Smooth muscle cell (in vitro differentiated cells): Measurements from ENCODE around the gene SETD1A. TPM values are rescaled to one million over a fixed set of nuclear protein-coding genes. Genes with fewer than 3 reads are reported as not detected.
"Not testable (repeated sequence)": the region's sequence is repeated elsewhere in the genome, so short reads cannot be mapped to it uniquely, and the experiment has no call there.

Experiments
- DNase-seq: peaks from one replicate; lab custom pipeline; 2025; ENCODE audit not compliant: unreplicated experiment; lab: John Stamatoyannopoulos, UW
- H2AFZ ChIP-seq: fragments of 200-600 bp; sonication (generic); 2 replicates; pipeline ENCODE4 v1.6.0; 2016; ENCODE audit warnings: antibody characterized with exemption, low read depth, mild to moderate bottlenecking
- H3F3A ChIP-seq: fragments of 200-600 bp; sonication (generic); 2 replicates; pipeline ENCODE4 v1.6.0; 2017; ENCODE audit warnings: antibody characterized with exemption, low read depth
- H3K27ac ChIP-seq: fragments of 200-600 bp; sonication (generic); 2 replicates; pipeline ENCODE4 v1.5.1; 2016; ENCODE audit warnings: low read depth, mild to moderate bottlenecking
- H3K27me3 ChIP-seq: fragments of 200-600 bp; sonication (generic); 2 replicates; pipeline ENCODE4 v1.6.1; 2016; ENCODE audit warnings: low read depth, mild to moderate bottlenecking
- H3K36me3 ChIP-seq: fragments of 200-600 bp; sonication (generic); 2 replicates; pipeline ENCODE4 v1.5.1; 2016; ENCODE audit warnings: low read depth
- H3K4me1 ChIP-seq: fragments of 200-600 bp; sonication (generic); 2 replicates; pipeline ENCODE4 v1.5.1; 2016; ENCODE audit warnings: low read depth
- H3K4me2 ChIP-seq: fragments of 200-600 bp; sonication (generic); 2 replicates; pipeline ENCODE4 v1.6.0; 2016; ENCODE audit warnings: mild to moderate bottlenecking
- H3K4me3 ChIP-seq: fragments of 200-600 bp; sonication (generic); 2 replicates; pipeline ENCODE4 v1.5.1; 2016; ENCODE audit warnings: mild to moderate bottlenecking
- H3K79me2 ChIP-seq: fragments of 200-600 bp; sonication (generic); 2 replicates; pipeline ENCODE4 v1.6.0; 2016; ENCODE audit warnings: low read depth, mild to moderate bottlenecking
- H3K9ac ChIP-seq: fragments of 200-600 bp; sonication (generic); 2 replicates; pipeline ENCODE4 v1.6.0; 2016; ENCODE audit warnings: low read depth
- H3K9me3 ChIP-seq: fragments of 200-600 bp; sonication (generic); replicated peaks from 2 replicates; pipeline ENCODE4 v1.5.1; 2016; ENCODE audit warnings: low read depth
- H4K20me1 ChIP-seq: fragments of 200-600 bp; sonication (generic); 2 replicates; pipeline ENCODE4 v1.6.0; 2016; ENCODE audit warnings: low read depth
- whole genome bisulfite sequencing: methylation state at CpG from one replicate; pipeline ENCODE4 v1.1.7; 2016; ENCODE audit warnings: low lambda C conversion rate; 5-methylcytosine and 5-hydroxymethylcytosine counted together
- polyA plus RNA-seq: library from polyadenylated mRNA; unstranded; fragments of >200 nt; fragmentation: Nextera tagmentation; extraction: Ambion mirVana; gene quantifications from 2 replicates; pipeline ENCODE4 v1.2.1, GENCODE V29; 2016
- total RNA-seq: library from RNA; depleted of rRNA; stranded (reverse); fragments of >200 nt; gene quantifications from 2 replicates; pipeline ENCODE4 v1.2.3, GENCODE V29; 2014
- TF ChIP-seq, protein P1 (sequence below): fragments of 200-600 bp; sonication (generic); IDR thresholded peaks from 2 replicates; pipeline ENCODE4 v1.5.1; 2017; ENCODE audit warnings: borderline replicate concordance, mild to moderate bottlenecking, antibody characterized with exemption; ENCODE audit not compliant: insufficient read depth, poor library complexity, severe bottlenecking

Gene SETD1A
- total and polyA plus RNA-seq, 2 experiments from 2014 or later: 1.2 to 2.9 TPM

DNA sequence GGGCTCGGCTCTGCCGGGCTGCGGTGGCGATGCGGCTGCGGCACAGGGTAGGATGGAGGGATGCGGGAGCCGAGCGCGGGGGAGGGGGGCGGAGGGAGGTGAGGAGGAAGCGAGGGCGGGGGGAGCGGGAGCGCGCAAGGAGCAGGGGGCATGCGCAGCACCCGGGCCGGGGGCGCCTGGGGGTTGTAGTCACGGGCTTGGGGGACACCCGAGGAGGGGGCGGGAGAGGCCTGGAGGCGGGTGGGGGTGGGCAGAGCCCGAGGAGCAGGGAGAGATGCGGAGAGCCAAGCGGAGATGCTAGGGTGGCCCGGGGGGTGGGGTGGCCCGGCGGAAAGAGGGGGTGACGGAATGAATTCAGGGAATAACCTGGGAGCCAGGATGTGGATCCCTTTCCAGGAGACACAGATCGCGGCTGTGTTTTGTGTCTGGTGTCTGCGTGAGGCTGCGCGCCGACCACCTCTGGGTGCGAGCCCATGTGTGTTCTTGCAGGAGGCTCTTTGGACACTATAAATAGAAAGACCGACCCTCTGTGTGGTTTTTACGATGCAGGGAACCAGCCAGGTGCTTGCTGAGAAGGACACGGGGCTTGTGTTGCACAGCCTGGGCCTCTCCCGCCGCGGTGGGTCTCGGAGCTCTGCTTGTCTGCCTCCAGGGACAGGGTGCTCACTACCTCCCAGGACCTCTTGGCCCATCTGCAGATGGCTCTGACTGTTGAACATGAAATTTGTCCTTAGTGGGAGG lies 53.2 kb downstream of the SETD1A start, which contains the start of gene STX1B:
Gene STX1B (minus strand): TSS at position 54 of the 741 bp plus-strand sequence. CDS start 242 bp downstream, outside the sequence.
- Histone ChIP-seq H3K27ac (no peak within 1 kb of the TSS), H3K9ac (no peak within 1 kb of the TSS)

DNA sequence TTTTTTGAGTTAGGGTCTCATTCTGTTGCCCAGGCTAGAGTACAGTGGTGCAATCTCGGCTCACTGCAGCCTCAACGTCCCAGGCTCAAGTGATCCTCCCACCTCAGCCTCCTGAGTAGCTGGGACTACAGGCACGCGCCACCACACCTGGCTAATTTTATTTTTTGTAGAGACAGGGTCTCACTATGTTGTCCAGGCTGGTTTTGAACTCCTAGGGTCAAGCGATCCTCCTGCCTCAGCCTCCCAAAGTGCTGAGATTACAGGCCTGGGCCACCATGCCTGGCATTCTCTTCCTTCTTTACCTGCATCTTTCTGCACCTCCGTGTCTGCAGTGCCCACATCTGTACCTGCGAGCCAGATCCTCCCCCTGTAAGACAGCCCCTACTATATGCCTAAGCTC lies 54.3 kb downstream of the SETD1A start:
- 92% methylated on average over 7 of the region's 7 CpGs for WGBS
- not testable (repeated sequence) for H3K9me3 ChIP-seq, H4K20me1 ChIP-seq

More for the DNA sequence above, 53.2 kb downstream of the SETD1A start, which contains the start of gene STX1B:
- Histone ChIP-seq H3K4me3 (peak within 1 kb of the TSS; percentile 39), H3K4me2 (peak within 1 kb of the TSS; percentile 81), H3K27me3 (peaks cover 20% of the 10 kb centered on the region), H3F3A (no peaks in the 10 kb centered on the region), H4K20me1 (no peaks in the 10 kb centered on the region), H3K79me2 (no peaks in the 10 kb centered on the region), H3K9me3 (no peaks in the 10 kb centered on the region), H3K4me1 (no peaks in the 10 kb centered on the region), H2AFZ (peak within 1 kb of the TSS; percentile 62), H3K36me3 (no peaks in the 10 kb centered on the region)
- no peak for DNase-seq
- TF ChIP-seq, protein P1, sequence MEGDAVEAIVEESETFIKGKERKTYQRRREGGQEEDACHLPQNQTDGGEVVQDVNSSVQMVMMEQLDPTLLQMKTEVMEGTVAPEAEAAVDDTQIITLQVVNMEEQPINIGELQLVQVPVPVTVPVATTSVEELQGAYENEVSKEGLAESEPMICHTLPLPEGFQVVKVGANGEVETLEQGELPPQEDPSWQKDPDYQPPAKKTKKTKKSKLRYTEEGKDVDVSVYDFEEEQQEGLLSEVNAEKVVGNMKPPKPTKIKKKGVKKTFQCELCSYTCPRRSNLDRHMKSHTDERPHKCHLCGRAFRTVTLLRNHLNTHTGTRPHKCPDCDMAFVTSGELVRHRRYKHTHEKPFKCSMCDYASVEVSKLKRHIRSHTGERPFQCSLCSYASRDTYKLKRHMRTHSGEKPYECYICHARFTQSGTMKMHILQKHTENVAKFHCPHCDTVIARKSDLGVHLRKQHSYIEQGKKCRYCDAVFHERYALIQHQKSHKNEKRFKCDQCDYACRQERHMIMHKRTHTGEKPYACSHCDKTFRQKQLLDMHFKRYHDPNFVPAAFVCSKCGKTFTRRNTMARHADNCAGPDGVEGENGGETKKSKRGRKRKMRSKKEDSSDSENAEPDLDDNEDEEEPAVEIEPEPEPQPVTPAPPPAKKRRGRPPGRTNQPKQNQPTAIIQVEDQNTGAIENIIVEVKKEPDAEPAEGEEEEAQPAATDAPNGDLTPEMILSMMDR: no peak
- 19% methylated on average over 35 of the region's 45 CpGs for WGBS

DNA sequence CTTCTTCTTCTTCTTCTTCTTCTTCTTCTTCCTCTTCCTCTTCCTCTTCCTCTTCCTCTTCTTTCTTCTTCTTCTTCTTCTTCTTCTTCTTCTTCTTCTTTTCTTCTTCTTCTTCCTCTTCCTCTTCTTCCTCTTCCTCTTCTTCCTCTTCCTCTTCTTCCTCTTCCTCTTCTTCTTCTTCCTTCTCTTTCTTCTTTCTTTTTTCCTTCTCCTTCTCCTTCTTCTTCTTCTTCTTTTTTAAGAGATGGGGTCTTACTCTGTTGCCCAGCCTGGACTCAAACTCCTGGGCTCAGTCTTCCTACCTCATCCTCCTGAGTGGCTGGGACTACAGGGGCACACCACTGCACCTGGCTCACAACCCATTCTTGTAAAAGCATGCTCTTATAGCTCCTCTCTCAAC lies 55.7 kb downstream of the SETD1A start:
- not testable (repeated sequence) for H4K20me1 ChIP-seq, H3K4me2 ChIP-seq, H3F3A ChIP-seq, H3K27ac ChIP-seq, DNase-seq, H3K4me1 ChIP-seq, H3K4me3 ChIP-seq, H3K9me3 ChIP-seq, H2AFZ ChIP-seq, H3K36me3 ChIP-seq, H3K9ac ChIP-seq, H3K79me2 ChIP-seq
- peaks cover 20% of the 10 kb centered on the region for H3K27me3 ChIP-seq

More for the DNA sequence above, 54.3 kb downstream of the SETD1A start:
- H3K9ac ChIP-seq, H3K4me3 ChIP-seq, H3K36me3 ChIP-seq, H2AFZ ChIP-seq, H3K4me2 ChIP-seq, DNase-seq, H3K79me2 ChIP-seq, H3K4me1 ChIP-seq, H3F3A ChIP-seq, H3K27ac ChIP-seq: not testable (repeated sequence)
- peaks cover 20% of the 10 kb centered on the region for H3K27me3 ChIP-seq

DNA sequence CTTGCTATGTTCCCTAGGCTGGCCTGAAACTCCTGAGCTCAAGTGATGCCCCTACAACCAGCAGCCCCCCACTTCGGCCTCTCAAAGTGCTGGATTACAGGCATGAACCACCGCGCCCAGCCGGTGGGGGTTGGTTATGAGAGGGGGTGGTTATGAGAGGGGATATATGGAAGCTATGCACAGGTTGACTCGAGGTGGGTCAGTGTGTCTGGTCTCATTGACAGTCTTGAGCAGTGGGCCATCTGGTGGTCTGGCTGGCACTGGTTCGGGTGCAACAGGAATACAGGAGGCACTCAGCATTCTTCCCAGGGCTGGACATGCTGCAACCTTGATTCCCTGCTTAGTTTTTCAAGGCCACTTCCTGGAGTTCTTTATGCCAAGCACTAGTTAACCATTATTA lies 58.5 kb downstream of the SETD1A start:
- WGBS: 80% methylated on average over 6 of the region's 6 CpGs
- Histone ChIP-seq H2AFZ (no peak overlapping the region), H3K4me2 (no peak overlapping the region)

DNA sequence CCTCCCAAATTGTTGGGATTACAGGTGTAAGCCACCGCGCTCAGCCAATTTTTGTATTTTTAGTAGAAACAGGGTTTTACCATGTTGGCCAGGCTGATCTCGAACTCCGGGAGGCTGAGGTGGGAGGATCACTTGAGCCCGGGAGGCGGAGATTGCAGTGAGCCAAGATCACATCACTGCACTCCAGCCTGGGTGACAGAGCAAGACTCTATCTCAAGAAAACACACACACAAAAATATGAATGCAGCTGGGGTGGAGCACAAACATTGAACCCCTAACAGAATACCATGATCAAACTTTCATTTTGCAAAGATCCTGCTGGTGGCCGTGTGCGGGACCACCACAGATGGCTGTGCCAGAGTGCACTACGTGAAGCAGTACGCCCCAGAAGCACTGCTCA lies 60.2 kb downstream of the SETD1A start:
- H3F3A ChIP-seq, H3K27me3 ChIP-seq, H3K36me3 ChIP-seq, H3K79me2 ChIP-seq, H3K9me3 ChIP-seq, H3K4me1 ChIP-seq, H2AFZ ChIP-seq, H3K4me2 ChIP-seq, H3K9ac ChIP-seq, H3K4me3 ChIP-seq, DNase-seq, H3K27ac ChIP-seq, H4K20me1 ChIP-seq: not testable (repeated sequence)
- 94% methylated on average over 10 of the region's 10 CpGs for WGBS

More for the DNA sequence above, 58.5 kb downstream of the SETD1A start:
- no peak overlapping the region for H3K4me3 ChIP-seq
- no peak for DNase-seq
- no peak overlapping the region for H3K9ac ChIP-seq
- H3K27me3 ChIP-seq: peaks cover 20% of the 10 kb centered on the region
- no peaks in the 10 kb centered on the region for H3K79me2 ChIP-seq
- no peaks in the 10 kb centered on the region for H3K36me3 ChIP-seq
- TF ChIP-seq, protein P1: no peak
- no peak overlapping the region for H3K27ac ChIP-seq
- no peaks in the 10 kb centered on the region for H3K4me1 ChIP-seq
- H3K9me3 ChIP-seq: no peaks in the 10 kb centered on the region
- no peaks in the 10 kb centered on the region for H4K20me1 ChIP-seq
- H3F3A ChIP-seq: no peaks in the 10 kb centered on the region
